WTC11 (cell line): ENCODE results near the gene STK35. TPM values are rescaled to one million over a fixed set of nuclear protein-coding genes. Genes with fewer than 3 reads are reported as not detected.

Experiments used
- ATAC-seq: fragments of 200-7000 bp; cut with Tn5 transposase; 2 replicates; pipeline ENCODE4 v1.10.0; 2021; ENCODE audit warnings: mild to moderate bottlenecking, moderate library complexity
- CTCF ChIA-PET: fragments of 300-600 bp; sonication (Branson Sonifier 250); formaldehyde crosslinking; loops from one replicate; lab custom pipeline; 2021; ENCODE audit warnings: antibody characterized with exemption; lab: Charles Lee
- POLR2A ChIA-PET: fragments of 350-600 bp; sonication (Branson Sonifier 250); formaldehyde crosslinking; loops from one replicate; lab custom pipeline; 2021; ENCODE audit warnings: antibody characterized with exemption; lab: Charles Lee
- DNase-seq: peaks from one replicate; pipeline ENCODE4 v3.0.0; 2021; ENCODE audit warnings: low spot score
- H3K27ac Mint-ChIP-seq: 2 replicates; pipeline ENCODE4 v1.8.0; 2021; ENCODE audit warnings: mixed read lengths
- H3K27me3 Mint-ChIP-seq: 2 replicates; pipeline ENCODE4 v1.8.0; 2021; ENCODE audit warnings: low read depth, mild to moderate bottlenecking, moderate library complexity, mixed read lengths
- H3K36me3 Mint-ChIP-seq: 2 replicates; pipeline ENCODE4 v1.8.0; 2021; ENCODE audit warnings: mixed read lengths
- H3K4me1 Mint-ChIP-seq: 2 replicates; pipeline ENCODE4 v1.8.0; 2022; ENCODE audit warnings: mixed read lengths
- H3K4me3 Mint-ChIP-seq: 2 replicates; pipeline ENCODE4 v1.8.0; 2021; ENCODE audit warnings: mild to moderate bottlenecking, moderate library complexity, mixed read lengths
- H3K9me3 Mint-ChIP-seq: 2 replicates; pipeline ENCODE4 v1.8.0; 2021; ENCODE audit warnings: mixed read lengths
- AFF4 ChIP-seq: sonication (generic); formaldehyde crosslinking; IDR thresholded peaks from 2 replicates; pipeline ENCODE4 v1.8.1; 2023; ENCODE audit warnings: mild to moderate bottlenecking, missing genetic modification reagents, borderline replicate concordance
- AR ChIP-seq: fragments of 250-450 bp; sonication (Bioruptor Pico); IDR thresholded peaks from 2 replicates; pipeline ENCODE4 v1.9.0; 2021; ENCODE audit warnings: mild to moderate bottlenecking
- CBFB ChIP-seq: sonication (generic); formaldehyde crosslinking; IDR thresholded peaks from 2 replicates; pipeline ENCODE4 v1.8.1; 2022; ENCODE audit warnings: mild to moderate bottlenecking, low read depth, missing genetic modification reagents
- CREM ChIP-seq: sonication (generic); formaldehyde crosslinking; IDR thresholded peaks from 2 replicates; pipeline ENCODE4 v1.8.1; 2022; ENCODE audit warnings: mild to moderate bottlenecking, missing genetic modification reagents, moderate library complexity
- FOXK1 ChIP-seq: sonication (generic); formaldehyde crosslinking; IDR thresholded peaks from 2 replicates; pipeline ENCODE4 v1.8.0; 2022; ENCODE audit warnings: mild to moderate bottlenecking, moderate library complexity, missing genetic modification reagents
- GTF2I ChIP-seq: fragments of 250-450 bp; sonication (Bioruptor Pico); conservative IDR thresholded peaks from 2 replicates; pipeline ENCODE4 v1.4.0; 2021; ENCODE audit warnings: mild to moderate bottlenecking
- JAZF1 ChIP-seq: fragments of 250-450 bp; sonication (Bioruptor Pico); IDR thresholded peaks from 2 replicates; pipeline ENCODE4 v1.9.0; 2021; ENCODE audit warnings: moderate library complexity, mild to moderate bottlenecking, inconsistent platforms
- JUN ChIP-seq: sonication (generic); formaldehyde crosslinking; IDR thresholded peaks from 2 replicates; pipeline ENCODE4 v1.8.0; 2023; ENCODE audit warnings: mild to moderate bottlenecking, missing genetic modification reagents
- KAT7 ChIP-seq: sonication (generic); formaldehyde crosslinking; IDR thresholded peaks from 2 replicates; pipeline ENCODE4 v1.8.1; 2023; ENCODE audit warnings: missing genetic modification reagents, mild to moderate bottlenecking, borderline replicate concordance
- NFATC4 ChIP-seq: fragments of 250-450 bp; sonication (Bioruptor Pico); IDR thresholded peaks from 2 replicates; pipeline ENCODE4 v1.9.0; 2021; ENCODE audit warnings: mild to moderate bottlenecking
- NR1H2 ChIP-seq: sonication (generic); formaldehyde crosslinking; IDR thresholded peaks from 2 replicates; pipeline ENCODE4 v1.9.0; 2021; ENCODE audit warnings: mild to moderate bottlenecking, moderate library complexity, missing genetic modification reagents
- NR2C2 ChIP-seq: sonication (generic); formaldehyde crosslinking; IDR thresholded peaks from 2 replicates; pipeline ENCODE4 v1.8.0; 2022; ENCODE audit warnings: mild to moderate bottlenecking, missing genetic modification reagents
- PREB ChIP-seq: sonication (generic); formaldehyde crosslinking; IDR thresholded peaks from 2 replicates; pipeline ENCODE4 v1.8.1; 2022; ENCODE audit warnings: mild to moderate bottlenecking, missing genetic modification reagents, moderate library complexity, borderline replicate concordance
- RORB ChIP-seq: fragments of 250-450 bp; sonication (Bioruptor Pico); IDR thresholded peaks from 2 replicates; pipeline ENCODE4 v1.9.0; 2021; ENCODE audit warnings: mild to moderate bottlenecking
- STAT6 ChIP-seq: sonication (generic); formaldehyde crosslinking; conservative IDR thresholded peaks from 2 replicates; pipeline ENCODE4 v1.8.1; 2023; ENCODE audit warnings: mild to moderate bottlenecking, low read depth, missing genetic modification reagents, moderate library complexity
- USF1 ChIP-seq: sonication (generic); formaldehyde crosslinking; IDR thresholded peaks from 2 replicates; pipeline ENCODE4 v1.8.0; 2022; ENCODE audit warnings: mild to moderate bottlenecking, missing genetic modification reagents
- ZMAT4 ChIP-seq: fragments of 250-450 bp; sonication (Bioruptor Pico); IDR thresholded peaks from 2 replicates; pipeline ENCODE4 v1.9.0; 2021; ENCODE audit warnings: mild to moderate bottlenecking
- ZNF121 ChIP-seq: sonication (generic); formaldehyde crosslinking; IDR thresholded peaks from 2 replicates; pipeline ENCODE4 v1.8.0; 2023; ENCODE audit warnings: missing genetic modification reagents
- ZNF138 ChIP-seq: sonication (generic); formaldehyde crosslinking; conservative IDR thresholded peaks from 2 replicates; pipeline ENCODE4 v1.8.1; 2022; ENCODE audit warnings: mild to moderate bottlenecking, moderate library complexity, missing genetic modification reagents
- ZNF396 ChIP-seq: fragments of 250-450 bp; sonication (Bioruptor Pico); IDR thresholded peaks from 2 replicates; pipeline ENCODE4 v1.8.0; 2021; ENCODE audit warnings: mild to moderate bottlenecking, moderate library complexity, borderline replicate concordance
- ZSCAN18 ChIP-seq: fragments of 250-450 bp; sonication (Bioruptor Pico); IDR thresholded peaks from 2 replicates; pipeline ENCODE4 v2.1.2; 2022; ENCODE audit warnings: mild to moderate bottlenecking, moderate library complexity
- total RNA-seq: library from RNA; stranded (reverse); gene quantifications from 3 replicates; pipeline ENCODE4 v1.2.3, GENCODE V29; 2021

The STK35 gene
- total RNA-seq, 1 experiment from 2014 or later: 37.2 TPM

GRCh38 chr20:2144850-2145249 is 43.2 kb downstream of the STK35 start:
- Mint-ChIP-seq H3K27me3 (no peaks in the 10 kb centered on the region), H3K36me3 (peaks cover 5% of the 10 kb centered on the region), H3K27ac (no peak overlapping the region), H3K4me3 (no peak overlapping the region), H3K4me1 (peaks cover 20% of the 10 kb centered on the region), H3K9me3 (no peaks in the 10 kb centered on the region)
- TF ChIP-seq JUN (CRISPR knock-in tag) (no peak), FOXK1 (CRISPR knock-in tag) (no peak), CREM (CRISPR knock-in tag) (no peak), CBFB (CRISPR knock-in tag) (no peak), GTF2I (CRISPR knock-in tag) (no peak), ZNF121 (CRISPR knock-in tag) (no peak), PREB (CRISPR knock-in tag) (no peak)
- ChIA-PET CTCF (no interaction called here), POLR2A (no interaction called here)
- ATAC-seq: peak; percentile 21; the same call in 1 of the 2 replicates
- no peak for DNase-seq

GRCh38 chr20:2145376-2145775 is 43.7 kb downstream of the STK35 start:
- no peaks in the 10 kb centered on the region for H3K27me3 Mint-ChIP-seq
- H3K36me3 Mint-ChIP-seq: peaks cover 5% of the 10 kb centered on the region
- no peaks in the 10 kb centered on the region for H3K9me3 Mint-ChIP-seq
- peaks cover 22% of the 10 kb centered on the region for H3K4me1 Mint-ChIP-seq
- DNase-seq: no peak
- ChIA-PET POLR2A (no interaction called here), CTCF (interaction anchor here (6.8 kb wide), 1 partner anchor 28 kb away, joined by 28 read pairs; no protein-coding TSS in a partner anchor)
- no peak for ATAC-seq
- H3K4me3 Mint-ChIP-seq: no peak overlapping the region
- no peak overlapping the region for H3K27ac Mint-ChIP-seq
- TF ChIP-seq JAZF1: no peak
- TF ChIP-seq AFF4: no peak
- TF ChIP-seq ZMAT4: no peak
- TF ChIP-seq STAT6 (CRISPR knock-in tag): no peak
- TF ChIP-seq ZNF396: no peak
- TF ChIP-seq PREB (CRISPR knock-in tag): no peak
- no peak for TF ChIP-seq NR1H2 (CRISPR knock-in tag)
- no peak for TF ChIP-seq ZNF138
- TF ChIP-seq NFATC4 (CRISPR knock-in tag): no peak
- no peak for TF ChIP-seq USF1 (CRISPR knock-in tag)
- TF ChIP-seq FOXK1 (CRISPR knock-in tag): no peak
- no peak for TF ChIP-seq ZSCAN18 (CRISPR knock-in tag)
- no peak for TF ChIP-seq JUN (CRISPR knock-in tag)
- TF ChIP-seq AR (CRISPR knock-in tag): no peak
- TF ChIP-seq KAT7: no peak
- TF ChIP-seq RORB (CRISPR knock-in tag): no peak
- TF ChIP-seq NR2C2 (CRISPR knock-in tag): no peak
